Measurements from ENCODE around the gene APBA3.

APBA3 gene

DNA sequence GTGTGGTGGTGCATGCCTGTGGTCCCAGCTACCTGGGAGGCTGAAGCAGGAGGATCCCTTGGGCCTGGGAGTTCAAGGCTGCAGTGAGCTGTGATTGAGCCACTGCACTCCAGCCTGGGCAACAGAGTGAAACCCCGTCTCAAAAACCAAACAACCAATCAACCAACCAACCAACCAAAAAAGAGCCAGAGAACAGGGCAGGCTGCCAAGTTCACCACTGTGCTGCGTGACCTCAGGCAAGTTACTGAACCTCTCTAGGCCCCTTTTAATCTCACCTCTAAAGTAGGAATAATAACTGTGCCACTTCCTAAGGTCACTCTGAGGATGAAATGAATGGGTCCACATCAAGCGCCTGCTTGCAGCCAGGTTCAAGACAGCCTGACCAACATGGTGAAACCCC, 36.4 kb downstream of the APBA3 start:
- Mint-ChIP-seq H3K27ac (no peak overlapping the region), H3K4me3 (no peak overlapping the region), H3K4me1 (peaks cover 16% of the 10 kb centered on the region), H3K36me3 (no peaks in the 10 kb centered on the region), H3K9me3 (no peaks in the 10 kb centered on the region)
- ATAC-seq (no peak), DNase-seq (ENCODE audit: low spot score in 2 of 2) (no peak)

- no peak overlapping the region for H3K27ac Mint-ChIP-seq
These were observed 37.6 kb downstream of the APBA3 start for GRCh38 chr19:3723883-3724282.

DNA sequence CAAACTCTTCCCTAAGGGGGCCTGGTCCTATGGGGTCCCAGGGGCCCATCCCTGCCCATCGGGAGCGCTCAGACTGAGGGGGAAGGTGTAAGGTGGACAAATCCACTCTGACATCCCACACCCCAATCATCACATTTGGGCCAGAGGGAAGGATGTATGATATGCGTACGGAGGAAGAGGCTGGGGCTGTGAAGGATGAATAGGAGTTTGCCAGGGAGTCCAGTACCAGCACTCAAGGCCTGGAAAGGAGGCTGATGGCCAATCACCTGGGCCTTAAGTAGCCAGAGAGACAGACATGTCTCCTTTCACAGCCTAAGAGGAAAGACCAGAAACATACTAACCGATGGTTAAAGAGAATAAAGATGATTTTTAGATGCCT, 38.4 kb downstream of the APBA3 start:
- Mint-ChIP-seq H3K36me3 (no peaks in the 10 kb centered on the region), H3K4me1 (peaks cover 15% of the 10 kb centered on the region), H3K27ac (no peak overlapping the region), H3K4me3 (no peak overlapping the region), H3K9me3 (no peaks in the 10 kb centered on the region)
- no peak for DNase-seq (ENCODE audit: low spot score in 2 of 2)
- ATAC-seq, result no peak

More at GRCh38 chr19:3723883-3724282, 37.6 kb downstream of the APBA3 start:
- DNase-seq (ENCODE audit: low spot score in 2 of 2) (no peak), ATAC-seq (no peak)
- Mint-ChIP-seq H3K4me1 (peaks cover 15% of the 10 kb centered on the region), H3K4me3 (no peak overlapping the region), H3K9me3 (no peaks in the 10 kb centered on the region), H3K36me3 (no peaks in the 10 kb centered on the region)

GRCh38 chr19:3722443-3723109, 38.9 kb downstream of the APBA3 start:
- Mint-ChIP-seq H3K4me3 (peak overlapping the region; percentile 63), H3K9me3 (no peaks in the 10 kb centered on the region), H3K4me1 (peaks cover 15% of the 10 kb centered on the region), H3K36me3 (no peaks in the 10 kb centered on the region), H3K27ac (no peak overlapping the region)
- DNase-seq (ENCODE audit: low spot score in 2 of 2) (no peak), ATAC-seq (no peak)

DNA sequence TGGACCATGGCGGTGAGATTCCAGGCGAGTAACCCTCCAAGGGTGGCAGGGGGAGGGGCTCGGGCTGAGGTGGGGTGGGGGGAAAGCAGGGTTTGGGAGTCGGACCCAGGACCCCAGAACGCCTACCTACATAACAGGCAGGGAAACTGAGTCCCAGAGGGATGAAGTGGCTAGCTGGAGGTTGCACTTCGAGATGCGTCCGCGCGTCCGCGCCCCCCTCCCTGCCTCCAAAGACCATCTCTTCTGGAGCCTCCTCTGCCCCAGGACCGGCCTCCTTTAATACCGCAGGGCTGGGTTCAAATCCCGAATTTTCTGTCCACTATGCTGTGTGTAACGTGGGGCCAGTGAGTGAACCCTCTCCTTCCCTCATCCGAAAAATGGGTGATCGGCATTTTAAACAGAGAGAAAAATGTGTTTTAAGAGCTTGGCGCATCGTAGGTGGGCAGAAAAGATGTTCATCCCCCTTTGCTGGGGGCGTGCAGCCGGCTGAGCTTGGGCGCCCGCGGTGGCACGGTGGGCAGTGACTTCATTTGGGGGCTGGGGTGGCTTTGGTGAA, 39.5 kb downstream of the APBA3 start:
- Mint-ChIP-seq H3K4me1 (peaks cover 15% of the 10 kb centered on the region), H3K9me3 (no peaks in the 10 kb centered on the region), H3K4me3 (peak overlapping the region; percentile 63), H3K36me3 (no peaks in the 10 kb centered on the region), H3K27ac (no peak overlapping the region)
- ATAC-seq (no peak), DNase-seq (ENCODE audit: low spot score in 2 of 2) (no peak)

DNA sequence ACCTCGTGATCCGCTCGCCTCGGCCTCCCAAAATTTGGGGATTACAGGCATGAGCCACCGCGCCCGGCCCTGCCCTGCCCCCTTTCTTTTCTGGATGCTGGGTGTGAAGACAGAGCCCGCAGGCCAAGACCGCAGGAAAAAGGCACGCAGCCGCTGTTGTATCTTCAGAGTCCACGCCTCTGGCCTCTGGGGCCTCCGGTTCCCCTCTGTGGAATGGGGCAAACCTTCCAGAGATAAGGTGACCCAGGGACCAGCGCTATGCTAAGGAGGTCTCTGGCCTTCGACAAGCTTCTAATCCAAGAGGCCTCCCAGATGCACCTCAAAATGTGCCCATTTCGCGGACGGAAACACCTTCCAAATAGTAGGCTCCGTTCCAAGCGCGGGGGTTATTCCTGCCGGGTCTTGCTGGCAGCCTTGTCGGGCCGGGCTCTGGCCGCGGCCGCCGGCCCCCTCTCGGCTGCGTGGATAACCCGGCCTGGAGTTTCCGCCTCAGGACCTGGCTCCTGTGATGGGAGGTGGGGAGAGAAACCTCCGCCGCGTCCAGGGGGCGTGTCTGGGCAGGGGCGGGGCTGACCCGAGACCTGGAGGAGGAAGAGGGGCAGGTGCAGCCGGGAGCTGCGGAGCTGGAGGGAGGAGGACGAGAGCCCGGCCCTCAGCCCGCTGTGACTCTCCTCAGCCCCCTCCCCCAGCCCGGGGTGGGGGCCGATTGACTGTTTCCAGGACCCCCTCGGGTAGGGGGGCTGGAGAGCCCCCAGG, 40.2 kb downstream of the APBA3 start:
- Mint-ChIP-seq H3K36me3 (no peaks in the 10 kb centered on the region), H3K4me1 (peaks cover 15% of the 10 kb centered on the region), H3K27ac (no peak overlapping the region), H3K4me3 (peak overlapping the region; percentile 63), H3K9me3 (no peaks in the 10 kb centered on the region)
- DNase-seq (ENCODE audit: low spot score in 2 of 2) (peak; percentile 92 to 98), ATAC-seq (peak; percentile 94)

- H3K4me3 Mint-ChIP-seq, result no peak overlapping the region
- peaks cover 15% of the 10 kb centered on the region for H3K4me1 Mint-ChIP-seq
- H3K36me3 Mint-ChIP-seq, result no peaks in the 10 kb centered on the region
- ATAC-seq, result no peak
- no peak overlapping the region for H3K27ac Mint-ChIP-seq
- no peaks in the 10 kb centered on the region for H3K9me3 Mint-ChIP-seq
- DNase-seq (ENCODE audit: low spot score in 2 of 2), result no peak
These were observed 41.1 kb downstream of the APBA3 start for GRCh38 chr19:3720349-3720917.

- no peak overlapping the region for H3K4me3 Mint-ChIP-seq
- DNase-seq (ENCODE audit: low spot score in 2 of 2) (no peak), ATAC-seq (no peak)
These were observed 41.6 kb downstream of the APBA3 start for GRCh38 chr19:3719868-3720267.

GRCh38 chr19:3716147-3716668, 45.3 kb downstream of the APBA3 start:
- Mint-ChIP-seq H3K4me3 (no peak overlapping the region), H3K27ac (no peak overlapping the region), H3K36me3 (no peaks in the 10 kb centered on the region), H3K4me1 (peaks cover 16% of the 10 kb centered on the region), H3K9me3 (no peaks in the 10 kb centered on the region)
- no peak for ATAC-seq
- no peak for DNase-seq (ENCODE audit: low spot score in 2 of 2)

More at GRCh38 chr19:3719868-3720267, 41.6 kb downstream of the APBA3 start:
- Mint-ChIP-seq H3K27ac (no peak overlapping the region), H3K36me3 (no peaks in the 10 kb centered on the region), H3K4me1 (peaks cover 11% of the 10 kb centered on the region), H3K9me3 (no peaks in the 10 kb centered on the region)

GRCh38 chr19:3712663-3713611, 48.6 kb downstream of the APBA3 start:
- DNase-seq (ENCODE audit: low spot score in 2 of 2) (no peak), ATAC-seq (no peak)
- Mint-ChIP-seq H3K36me3 (no peaks in the 10 kb centered on the region), H3K27ac (peak overlapping the region; percentile 23), H3K4me3 (no peak overlapping the region), H3K9me3 (no peaks in the 10 kb centered on the region), H3K4me1 (peaks cover 7% of the 10 kb centered on the region)

DNA sequence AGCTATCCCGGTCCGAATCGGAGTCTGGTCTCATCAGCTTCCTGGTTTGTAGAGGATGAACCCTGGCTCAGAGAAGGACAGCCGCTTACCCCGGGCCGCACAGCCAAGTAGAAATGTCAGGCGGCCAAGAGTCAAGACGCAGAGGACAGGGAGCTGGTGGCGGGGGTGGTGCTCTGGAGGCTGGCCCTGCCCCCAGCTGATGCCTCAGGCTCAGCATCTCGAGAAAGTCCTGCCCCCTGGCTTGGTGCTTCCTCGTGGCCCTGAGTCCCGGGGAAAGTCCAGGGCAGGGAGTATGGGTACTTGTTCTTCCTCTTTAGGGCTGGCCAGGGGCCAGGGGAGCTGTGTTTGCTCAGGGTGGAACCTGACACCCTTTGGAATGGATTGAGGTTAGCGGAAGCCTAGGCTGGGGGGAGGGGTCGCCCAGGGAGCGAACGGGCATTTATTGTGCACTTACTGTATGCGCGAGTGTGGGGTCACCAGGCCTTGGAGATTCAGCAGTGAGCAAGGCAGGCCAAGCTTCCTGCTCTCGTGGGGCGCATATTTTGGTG, 51.2 kb downstream of the APBA3 start:
- Mint-ChIP-seq H3K4me1 (peaks cover 7% of the 10 kb centered on the region), H3K36me3 (no peaks in the 10 kb centered on the region), H3K27ac (no peak overlapping the region), H3K4me3 (no peak overlapping the region), H3K9me3 (no peaks in the 10 kb centered on the region)
- ATAC-seq, result no peak
- DNase-seq (ENCODE audit: low spot score in 2 of 2), result no peak

DNA sequence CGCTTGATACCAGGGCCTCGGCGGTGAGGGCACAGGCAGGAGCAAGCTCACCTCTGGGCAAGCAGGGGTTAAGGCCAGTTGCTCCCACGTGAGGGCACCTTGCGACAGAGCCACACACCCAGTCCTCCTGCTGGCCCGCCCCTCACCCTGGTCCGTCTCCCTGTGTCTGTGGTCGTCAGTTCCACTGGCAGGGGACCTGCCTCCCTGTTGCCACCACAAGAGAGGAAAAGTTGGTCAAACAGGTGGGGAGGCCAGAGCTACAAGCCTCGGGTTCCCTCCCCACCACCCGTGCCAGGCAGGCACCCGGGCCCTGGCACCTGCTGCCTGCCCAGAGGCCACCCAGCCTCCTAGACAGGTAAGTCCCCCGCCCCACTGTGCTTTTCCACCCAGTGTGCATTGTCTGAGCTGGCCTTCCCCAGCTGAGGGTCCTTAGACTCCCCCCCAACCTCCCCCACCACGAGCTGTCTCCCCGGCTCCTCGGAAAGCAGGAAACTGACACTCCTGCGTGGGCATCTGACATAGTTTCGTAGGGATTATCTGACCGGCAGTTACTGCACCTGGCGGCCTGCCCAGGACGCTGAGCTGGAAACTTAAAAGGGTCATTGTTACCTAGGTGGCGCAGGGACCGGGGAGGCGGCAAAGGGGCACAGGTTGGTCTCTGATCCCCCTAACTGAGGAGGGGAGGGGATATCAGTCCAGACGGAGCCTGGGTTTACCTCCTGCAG, 53.1 kb downstream of the APBA3 start, which contains the start of gene TJP3:
Gene TJP3 (plus strand): TSS at position 178 of the 725 bp plus-strand sequence. CDS start 20,049 bp downstream, outside the sequence.
- ATAC-seq (no peak), DNase-seq (ENCODE audit: low spot score in 2 of 2) (no peak)
- H3K36me3 Mint-ChIP-seq, result no peaks in the 10 kb centered on the region
- H3K27ac Mint-ChIP-seq, result no peak within 1 kb of the TSS
- H3K9me3 Mint-ChIP-seq, result no peaks in the 10 kb centered on the region
- H3K4me1 Mint-ChIP-seq, result peaks cover 5% of the 10 kb centered on the region
- H3K4me3 Mint-ChIP-seq, result no peak within 1 kb of the TSS

- H3K27ac Mint-ChIP-seq, result no peak overlapping the region
- DNase-seq (ENCODE audit: low spot score in 2 of 2), result no peak
- no peaks in the 10 kb centered on the region for H3K36me3 Mint-ChIP-seq
These were observed 53.7 kb downstream of the APBA3 start for GRCh38 chr19:3707868-3708206.

GRCh38 chr19:3701200-3701599, 60.3 kb downstream of the APBA3 start:
- no peak for ATAC-seq
- H3K27ac Mint-ChIP-seq, result no peak overlapping the region
- DNase-seq (ENCODE audit: low spot score in 2 of 2), result no peak
- H3K4me3 Mint-ChIP-seq, result peak overlapping the region; percentile 94
- H3K9me3 Mint-ChIP-seq, result no peaks in the 10 kb centered on the region
- H3K4me1 Mint-ChIP-seq, result peaks cover 38% of the 10 kb centered on the region
- peaks cover 20% of the 10 kb centered on the region for H3K36me3 Mint-ChIP-seq

More at GRCh38 chr19:3707868-3708206, 53.7 kb downstream of the APBA3 start:
- H3K4me1 Mint-ChIP-seq, result peaks cover under 1% of the 10 kb centered on the region
- ATAC-seq, result no peak
- H3K9me3 Mint-ChIP-seq, result no peaks in the 10 kb centered on the region
- no peak overlapping the region for H3K4me3 Mint-ChIP-seq

All from stimulated activated effector memory CD8-positive, alpha-beta T cell treated with anti-CD3 and anti-CD28 coated beads, Interleukin-12 subunit alpha, Interleukin-12 subunit beta, amount 100 ng/mL, for 72 hours (primary cell).